ENCODE measurements around the gene CDKN2B. TPM values are rescaled to one million over a fixed set of nuclear protein-coding genes. Genes with fewer than 3 reads are reported as not detected.

Gene CDKN2B
- total RNA-seq, 1 experiment from 2014 or later, result 9.8 TPM

DNA sequence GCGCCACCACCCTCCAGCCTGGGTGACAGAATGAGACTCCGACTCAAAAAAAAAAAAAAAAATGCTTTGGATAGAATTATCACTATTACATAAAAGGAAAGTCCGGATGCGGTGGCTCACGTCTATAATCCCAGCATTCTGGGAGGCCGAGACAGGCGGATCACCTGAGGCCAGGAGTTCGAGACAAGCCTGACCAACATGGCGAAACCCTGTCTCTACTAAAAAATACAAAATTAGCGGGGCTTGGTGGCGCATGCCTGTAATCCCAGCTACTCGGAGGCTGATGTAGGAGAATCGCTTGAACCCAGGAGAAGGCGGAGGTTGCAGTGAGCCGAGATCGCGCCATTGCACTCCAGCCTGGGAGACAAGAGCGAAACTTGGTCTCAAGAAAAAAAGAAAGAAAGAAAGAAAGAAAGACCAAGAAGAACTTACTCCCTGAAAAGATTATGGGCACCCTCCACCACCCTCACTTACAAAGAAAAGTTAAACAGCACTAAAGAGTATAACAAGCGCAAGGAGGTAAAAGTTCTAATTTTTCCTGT, 32.7 kb downstream of the CDKN2B start:
- H3K4me3 ChIP-seq (replicated peaks in 1 of 2; ENCODE audit: low read depth in 1 of 2, low read length in 2 of 2), result no peak overlapping the region; a peak in 1 of 4 replicates
- no peaks in the 10 kb centered on the region for H4K20me1 ChIP-seq (ENCODE audit: insufficient read depth)
- no peak overlapping the region for H2AFZ ChIP-seq (ENCODE audit: low read depth, low read length, poor library complexity, severe bottlenecking)
- ATAC-seq (no peak), DNase-seq (ENCODE audit: low read depth, low spot score) (no peak)
- H3K9ac ChIP-seq (ENCODE audit: low read length), result no peak overlapping the region
- no peaks in the 10 kb centered on the region for H3K9me2 ChIP-seq (ENCODE audit: insufficient read depth)
- H3K4me1 ChIP-seq (ENCODE audit: control insufficient read depth in 1 of 2, insufficient read depth in 2 of 2, low read length in 2 of 2), result peaks cover 0 to 11% of the 10 kb centered on the region in 2 experiments; a peak in 2 of 4 replicates
- ChIA-PET CTCF (no interaction called here), POLR2A (interaction anchor here (0.8 to 1.0 kb wide), 2 partner anchors 11 to 32 kb away, joined by 4 to 6 read pairs; no protein-coding TSS in a partner anchor), RAD21 (ENCODE audit: low non-redundant PET in 1 of 2, low total read pairs in 2 of 2, uncharacterized antibody in 2 of 2, unreplicated experiment in 2 of 2) (no interaction called here)
- no peaks in the 10 kb centered on the region for H3K36me3 ChIP-seq (ENCODE audit: control insufficient read depth in 1 of 2, insufficient read depth in 2 of 2, low read length in 2 of 2)
- no peak overlapping the region for H3K27ac ChIP-seq (ENCODE audit: low read depth, low read length)
- no peaks in the 10 kb centered on the region for H3K27me3 ChIP-seq (ENCODE audit: insufficient read depth, low read length)
- TF ChIP-seq EZH2phosphoT487 (IDR thresholded peaks at IDR 0.05; ENCODE audit: borderline replicate concordance), result no peak
- TF ChIP-seq CBX3 (IDR thresholded peaks at IDR 0.05; ENCODE audit: low read depth), result no peak
- TF ChIP-seq ZFX (IDR thresholded peaks at IDR 0.05), result no peak
- TF ChIP-seq YY1 (IDR thresholded peaks at IDR 0.05; ENCODE audit: extremely low read depth, insufficient replicate concordance, low read depth, low read length), result no peak
- TF ChIP-seq, protein P1, sequence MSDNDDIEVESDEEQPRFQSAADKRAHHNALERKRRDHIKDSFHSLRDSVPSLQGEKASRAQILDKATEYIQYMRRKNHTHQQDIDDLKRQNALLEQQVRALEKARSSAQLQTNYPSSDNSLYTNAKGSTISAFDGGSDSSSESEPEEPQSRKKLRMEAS (IDR thresholded peaks at IDR 0.05), result no peak
- TF ChIP-seq RAD21 (IDR thresholded peaks at IDR 0.05; ENCODE audit: low read depth), result no peak
- TF ChIP-seq SIN3A (IDR thresholded peaks at IDR 0.05; ENCODE audit: low read depth), result no peak
- TF ChIP-seq, protein P2, sequence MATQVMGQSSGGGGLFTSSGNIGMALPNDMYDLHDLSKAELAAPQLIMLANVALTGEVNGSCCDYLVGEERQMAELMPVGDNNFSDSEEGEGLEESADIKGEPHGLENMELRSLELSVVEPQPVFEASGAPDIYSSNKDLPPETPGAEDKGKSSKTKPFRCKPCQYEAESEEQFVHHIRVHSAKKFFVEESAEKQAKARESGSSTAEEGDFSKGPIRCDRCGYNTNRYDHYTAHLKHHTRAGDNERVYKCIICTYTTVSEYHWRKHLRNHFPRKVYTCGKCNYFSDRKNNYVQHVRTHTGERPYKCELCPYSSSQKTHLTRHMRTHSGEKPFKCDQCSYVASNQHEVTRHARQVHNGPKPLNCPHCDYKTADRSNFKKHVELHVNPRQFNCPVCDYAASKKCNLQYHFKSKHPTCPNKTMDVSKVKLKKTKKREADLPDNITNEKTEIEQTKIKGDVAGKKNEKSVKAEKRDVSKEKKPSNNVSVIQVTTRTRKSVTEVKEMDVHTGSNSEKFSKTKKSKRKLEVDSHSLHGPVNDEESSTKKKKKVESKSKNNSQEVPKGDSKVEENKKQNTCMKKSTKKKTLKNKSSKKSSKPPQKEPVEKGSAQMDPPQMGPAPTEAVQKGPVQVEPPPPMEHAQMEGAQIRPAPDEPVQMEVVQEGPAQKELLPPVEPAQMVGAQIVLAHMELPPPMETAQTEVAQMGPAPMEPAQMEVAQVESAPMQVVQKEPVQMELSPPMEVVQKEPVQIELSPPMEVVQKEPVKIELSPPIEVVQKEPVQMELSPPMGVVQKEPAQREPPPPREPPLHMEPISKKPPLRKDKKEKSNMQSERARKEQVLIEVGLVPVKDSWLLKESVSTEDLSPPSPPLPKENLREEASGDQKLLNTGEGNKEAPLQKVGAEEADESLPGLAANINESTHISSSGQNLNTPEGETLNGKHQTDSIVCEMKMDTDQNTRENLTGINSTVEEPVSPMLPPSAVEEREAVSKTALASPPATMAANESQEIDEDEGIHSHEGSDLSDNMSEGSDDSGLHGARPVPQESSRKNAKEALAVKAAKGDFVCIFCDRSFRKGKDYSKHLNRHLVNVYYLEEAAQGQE (IDR thresholded peaks at IDR 0.05; ENCODE audit: low read depth), result no peak
- TF ChIP-seq ELF1 (IDR thresholded peaks at IDR 0.05; ENCODE audit: borderline replicate concordance, low read depth), result no peak
- TF ChIP-seq EZH2 (IDR thresholded peaks at IDR 0.05), result no peak
- TF ChIP-seq, protein P3, sequence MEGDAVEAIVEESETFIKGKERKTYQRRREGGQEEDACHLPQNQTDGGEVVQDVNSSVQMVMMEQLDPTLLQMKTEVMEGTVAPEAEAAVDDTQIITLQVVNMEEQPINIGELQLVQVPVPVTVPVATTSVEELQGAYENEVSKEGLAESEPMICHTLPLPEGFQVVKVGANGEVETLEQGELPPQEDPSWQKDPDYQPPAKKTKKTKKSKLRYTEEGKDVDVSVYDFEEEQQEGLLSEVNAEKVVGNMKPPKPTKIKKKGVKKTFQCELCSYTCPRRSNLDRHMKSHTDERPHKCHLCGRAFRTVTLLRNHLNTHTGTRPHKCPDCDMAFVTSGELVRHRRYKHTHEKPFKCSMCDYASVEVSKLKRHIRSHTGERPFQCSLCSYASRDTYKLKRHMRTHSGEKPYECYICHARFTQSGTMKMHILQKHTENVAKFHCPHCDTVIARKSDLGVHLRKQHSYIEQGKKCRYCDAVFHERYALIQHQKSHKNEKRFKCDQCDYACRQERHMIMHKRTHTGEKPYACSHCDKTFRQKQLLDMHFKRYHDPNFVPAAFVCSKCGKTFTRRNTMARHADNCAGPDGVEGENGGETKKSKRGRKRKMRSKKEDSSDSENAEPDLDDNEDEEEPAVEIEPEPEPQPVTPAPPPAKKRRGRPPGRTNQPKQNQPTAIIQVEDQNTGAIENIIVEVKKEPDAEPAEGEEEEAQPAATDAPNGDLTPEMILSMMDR (IDR thresholded peaks at IDR 0.05 in 2 of 3, conservative IDR thresholded peaks at IDR 0.05 in 1 of 3; ENCODE audit: borderline replicate concordance in 1 of 3, insufficient read depth in 1 of 3, low read depth in 2 of 3, low read length in 2 of 3), result no peak
- no peak for TF ChIP-seq FOSL1 (IDR thresholded peaks at IDR 0.05; ENCODE audit: low read depth)
- TF ChIP-seq CEBPB (IDR thresholded peaks at IDR 0.05; ENCODE audit: low read depth), result no peak
- TF ChIP-seq SP1 (IDR thresholded peaks at IDR 0.05; ENCODE audit: low read depth), result no peak
- TF ChIP-seq ZNF274 (IDR thresholded peaks at IDR 0.05; ENCODE audit: low read depth, low read length), result no peak
- TF ChIP-seq POLR2AphosphoS5 (IDR thresholded peaks at IDR 0.05; ENCODE audit: low read depth, low read length), result no peak
- TF ChIP-seq, protein P4, sequence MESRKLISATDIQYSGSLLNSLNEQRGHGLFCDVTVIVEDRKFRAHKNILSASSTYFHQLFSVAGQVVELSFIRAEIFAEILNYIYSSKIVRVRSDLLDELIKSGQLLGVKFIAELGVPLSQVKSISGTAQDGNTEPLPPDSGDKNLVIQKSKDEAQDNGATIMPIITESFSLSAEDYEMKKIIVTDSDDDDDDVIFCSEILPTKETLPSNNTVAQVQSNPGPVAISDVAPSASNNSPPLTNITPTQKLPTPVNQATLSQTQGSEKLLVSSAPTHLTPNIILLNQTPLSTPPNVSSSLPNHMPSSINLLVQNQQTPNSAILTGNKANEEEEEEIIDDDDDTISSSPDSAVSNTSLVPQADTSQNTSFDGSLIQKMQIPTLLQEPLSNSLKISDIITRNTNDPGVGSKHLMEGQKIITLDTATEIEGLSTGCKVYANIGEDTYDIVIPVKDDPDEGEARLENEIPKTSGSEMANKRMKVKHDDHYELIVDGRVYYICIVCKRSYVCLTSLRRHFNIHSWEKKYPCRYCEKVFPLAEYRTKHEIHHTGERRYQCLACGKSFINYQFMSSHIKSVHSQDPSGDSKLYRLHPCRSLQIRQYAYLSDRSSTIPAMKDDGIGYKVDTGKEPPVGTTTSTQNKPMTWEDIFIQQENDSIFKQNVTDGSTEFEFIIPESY (IDR thresholded peaks at IDR 0.05; ENCODE audit: extremely low read depth, insufficient replicate concordance, low read length), result no peak
- no peak for TF ChIP-seq JUND (IDR thresholded peaks at IDR 0.05)
- no peak for TF ChIP-seq EGR1 (IDR thresholded peaks at IDR 0.05; ENCODE audit: low read depth)
- no peak for TF ChIP-seq TCF7L2 (IDR thresholded peaks at IDR 0.05; ENCODE audit: borderline replicate concordance, extremely low read depth, insufficient read depth, insufficient read length)
- intact Hi-C loops (cut with micrococcal nuclease), result no loop called here
- H3K4me2 ChIP-seq (ENCODE audit: low read length), result peak overlapping the region; percentile 86; the same call in 1 of the 2 replicates
- no TSS peak for BruUV-seq (replicated peaks)
- no peaks in the 10 kb centered on the region for H3K9me3 ChIP-seq (ENCODE audit: control insufficient read depth in 1 of 2, insufficient read depth in 1 of 2, low read depth in 1 of 2, low read length in 2 of 2)
- peaks cover 45% of the 10 kb centered on the region for H3K79me2 ChIP-seq (ENCODE audit: insufficient read depth, low read length)
